K562 (cell line): ENCODE results near the gene SELENOT. TPM values are rescaled to one million over a fixed set of nuclear protein-coding genes. Genes with fewer than 3 reads are reported as not detected.
A peak's percentile ranks its signal among the peaks of the same experiment; 100 is the strongest.
"Not testable (repeated sequence)": the region's sequence is repeated elsewhere in the genome, so short reads cannot be mapped to it uniquely, and the experiment has no call there.

Experiments
- ATAC-seq: fragments of 200-7000 bp; cut with Tn5 transposase; 3 replicates; pipeline ENCODE4 v1.9.1; 2020; ENCODE audit warnings: moderate library complexity
- BruUV-seq: library from RNA; stranded (reverse); fragments of 400-500 nt; replicated peaks from 2 replicates; lab custom pipeline; 2021; lab: Mats Ljungman, UMichigan
- CTCF ChIA-PET: fragments of 300-600 bp; formaldehyde crosslinking; extraction: SDS; loops from one replicate; lab custom pipeline; 2021; ENCODE audit warnings: low intra/inter-chr PET ratio; lab: Yijun Ruan, JAX
- POLR2A ChIA-PET: fragments of 300-600, 350-650 bp; sonication (Branson Sonifier 250); formaldehyde crosslinking; extraction: SDS; loops from one replicate; lab custom pipeline; 2021; ENCODE audit warnings: antibody characterized with exemption, inconsistent platforms; lab: Yijun Ruan, JAX
- DNase-seq, 4 experiments: peaks; one replicate each; pipeline versions ENCODE4 v3.0.0 to v3.0.0-alpha.2; 2011 to 2018; ENCODE audit warnings: low spot score in 3 of 4, mixed read lengths in 3 of 4; ENCODE audit errors: extremely low read depth in 1 of 4
- FAIRE-seq: peaks from 2 replicates; lab custom pipeline; 2011; peaks lifted over from hg19 to GRCh38; lab: Jason Lieb, UNC
- H2AFZ ChIP-seq: 2 replicates; pipeline ENCODE4 v1.6.0; 2011; ENCODE audit warnings: low read depth, low read length, control low read depth, inconsistent platforms
- H3K27ac ChIP-seq: fragments of 200-600 bp; 3 replicates; pipeline ENCODE4 v1.8.0; 2011; ENCODE audit warnings: low read depth, mild to moderate bottlenecking, control low read depth, inconsistent platforms, low read length, moderate library complexity, mixed read lengths; ENCODE audit errors: extremely low read depth
- H3K27me3 ChIP-seq, 2 experiments: fragments of 300-600 bp in 1 of 2; 2 replicates in 1 of 2; 3 replicates in 1 of 2; pipeline versions ENCODE4 v1.6.0 to v1.8.0; 2011; ENCODE audit warnings: inconsistent platforms in 2 of 2, low read length in 2 of 2, mild to moderate bottlenecking in 1 of 2, mixed read lengths in 1 of 2, moderate library complexity in 1 of 2; ENCODE audit not compliant: control insufficient read depth in 2 of 2, insufficient read depth in 2 of 2
- H3K36me3 ChIP-seq: fragments of 300-600 bp; 3 replicates; pipeline ENCODE4 v1.8.0; 2011; ENCODE audit warnings: mild to moderate bottlenecking, low read length, inconsistent platforms; ENCODE audit not compliant: control insufficient read depth, insufficient read depth
- H3K4me1 ChIP-seq, 2 experiments: fragments of 200-600 bp in 1 of 2; replicated peaks in 1 of 2; 2 replicates in 1 of 2; 3 replicates in 1 of 2; pipeline versions ENCODE4 v1.5.1 to v1.8.0; 2011; ENCODE audit warnings: inconsistent platforms in 2 of 2, low read length in 2 of 2, mild to moderate bottlenecking in 1 of 2, mixed read lengths in 1 of 2, moderate library complexity in 1 of 2; ENCODE audit not compliant: control insufficient read depth in 2 of 2, insufficient read depth in 2 of 2
- H3K4me2 ChIP-seq: 2 replicates; pipeline ENCODE4 v1.6.1; 2011; ENCODE audit warnings: low read length, control low read depth, inconsistent platforms, mixed read lengths; ENCODE audit not compliant: insufficient read depth
- H3K4me3 ChIP-seq: fragments of 200-600 bp; sonication (generic), shearing (Covaris generic); 2 replicates; pipeline ENCODE4 v1.5.1; 2016; ENCODE audit warnings: control low read depth, inconsistent platforms
- H3K79me2 ChIP-seq: fragments of 200-600 bp; 3 replicates; pipeline ENCODE4 v1.8.0; 2011; ENCODE audit warnings: low read length, inconsistent platforms; ENCODE audit not compliant: control insufficient read depth, insufficient read depth
- H3K9ac ChIP-seq, 2 experiments: 2 replicates each; pipeline versions ENCODE4 v1.6.0 to v1.6.1; 2011; ENCODE audit warnings: low read depth in 2 of 2, low read length in 2 of 2, control low read depth in 1 of 2, inconsistent platforms in 1 of 2, mild to moderate bottlenecking in 1 of 2, mixed read lengths in 1 of 2; ENCODE audit not compliant: insufficient read depth in 1 of 2
- H3K9me1 ChIP-seq: one replicate; pipeline ENCODE4 v1.6.0; 2011; ENCODE audit warnings: inconsistent platforms, mild to moderate bottlenecking, low read length, moderate library complexity; ENCODE audit not compliant: control insufficient read depth, insufficient read depth
- H3K9me3 ChIP-seq: replicated peaks from 2 replicates; pipeline ENCODE4 v1.5.1; 2011; ENCODE audit warnings: low read depth, low read length, inconsistent platforms; ENCODE audit not compliant: control insufficient read depth, insufficient read depth
- H4K20me1 ChIP-seq: replicated peaks from 2 replicates; pipeline ENCODE4 v1.6.1; 2011; ENCODE audit warnings: low read length, inconsistent platforms, mixed read lengths; ENCODE audit not compliant: control insufficient read depth, insufficient read depth
- EHMT2 ChIP-seq: fragments of 450-650 bp; IDR thresholded peaks from 2 replicates; pipeline ENCODE4 v1.6.1; 2018; ENCODE audit warnings: antibody characterized with exemption
- EP400 ChIP-seq: fragments of 450-650 bp; IDR thresholded peaks from 2 replicates; pipeline ENCODE4 v1.6.1; 2017; ENCODE audit warnings: antibody characterized with exemption, mild to moderate bottlenecking, moderate library complexity
- HLTF ChIP-seq: fragments of 450-650 bp; IDR thresholded peaks from 2 replicates; pipeline ENCODE4 v1.6.1; 2016
- JUND ChIP-seq, 2 experiments: IDR thresholded peaks; 2 replicates in 1 of 2; 3 replicates in 1 of 2; pipeline ENCODE4 v1.6.1; 2011; ENCODE audit warnings: borderline replicate concordance in 2 of 2, low read depth in 2 of 2, low read length in 2 of 2, improper control_type of control experiment in 1 of 2, missing biosample characterization in 1 of 2, missing genetic modification characterization in 1 of 2, missing genetic modification reagents in 1 of 2
- KLF16 ChIP-seq: IDR thresholded peaks from 2 replicates; pipeline ENCODE4 v1.6.1; 2016; ENCODE audit warnings: antibody characterized with exemption
- NFRKB ChIP-seq: fragments of 450-650 bp; IDR thresholded peaks from 2 replicates; pipeline ENCODE4 v1.6.1; 2016; ENCODE audit warnings: low read depth
- PTBP1 ChIP-seq: fragments of 200-400 bp; formaldehyde crosslinking; IDR thresholded peaks from 2 replicates; pipeline ENCODE4 v1.6.1; 2017; ENCODE audit warnings: low read depth, low read length
- RBM15 ChIP-seq: fragments of 200-400 bp; formaldehyde crosslinking; IDR thresholded peaks from 2 replicates; pipeline ENCODE4 v1.6.1; 2018; ENCODE audit warnings: mild to moderate bottlenecking, low read length, moderate library complexity; ENCODE audit not compliant: insufficient read depth
- SMARCC2 ChIP-seq: fragments of 450-650 bp; IDR thresholded peaks from 2 replicates; pipeline ENCODE4 v1.6.1; 2017; ENCODE audit warnings: antibody characterized with exemption, moderate library complexity, mild to moderate bottlenecking, low read depth
- TEAD4 ChIP-seq, 2 experiments: sonication (generic) in 1 of 2; formaldehyde crosslinking in 1 of 2; IDR thresholded peaks; 2 replicates each; pipeline versions ENCODE4 v1.6.1 to v1.8.0; 2012 to 2022; ENCODE audit warnings: borderline replicate concordance in 1 of 2, inconsistent platforms in 1 of 2, low read length in 1 of 2, mild to moderate bottlenecking in 1 of 2, missing genetic modification reagents in 1 of 2
- ZNF551 ChIP-seq: fragments of 250-450 bp; sonication (Bioruptor Pico); IDR thresholded peaks from 2 replicates; pipeline ENCODE4 v1.5.0; 2021; ENCODE audit warnings: mild to moderate bottlenecking, moderate library complexity
- ZNF668 ChIP-seq: fragments of 250-450 bp; sonication (Bioruptor Pico); IDR thresholded peaks from 2 replicates; pipeline ENCODE4 v1.8.0; 2022; ENCODE audit warnings: mild to moderate bottlenecking, inconsistent platforms
- WGBS: fragments of 100-300 bp; shearing (Covaris generic); methylation state at CpG from one replicate; pipeline ENCODE4 v1.1.6; 2016; ENCODE audit warnings: low coverage, mixed read lengths; ENCODE audit not compliant: insufficient coverage; ENCODE audit errors: missing lambda C conversion rate; 5-methylcytosine and 5-hydroxymethylcytosine counted together
- in situ Hi-C: fragments of 300-500 bp; cut with MboI; formaldehyde crosslinking; loops from 4 replicates; pipeline ENCODE4 v1.15.0; 2018; ENCODE audit warnings: inconsistent platforms, mixed read lengths
- intact Hi-C: fragments of 100-400 bp; cut with micrococcal nuclease; formaldehyde crosslinking; loops from 2 replicates; pipeline ENCODE4 v1.14.2; 2022
- polyA plus RNA-seq, 8 experiments: library from polyadenylated mRNA; depleted of rRNA in 4 of 8; stranded (reverse) in 5 of 8; unstranded in 3 of 8; fragments of >200 nt; fragmentation: Nextera tagmentation in 2 of 8; fragmentation: Illumina TruSeq in 1 of 8; extraction: Ambion mirVana in 2 of 8; extraction: Trizol in 1 of 8; gene quantifications; 2 replicates each; pipeline versions ENCODE4 v1.2.1 to v1.2.3, GENCODE V29; 2011 to 2014; ENCODE audit warnings: inconsistent platforms in 1 of 8, missing spikeins in 1 of 8
- total RNA-seq, 7 experiments: library from RNA; depleted of rRNA in 6 of 7; stranded (reverse); fragments of >200 nt in 6 of 7; fragmentation: Illumina TruSeq in 2 of 7; extraction: Trizol in 2 of 7; gene quantifications; 2 replicates each; pipeline versions ENCODE4 v1.2.1 to v1.2.3, GENCODE V29; 2011 to 2021; ENCODE audit warnings: low replicate concordance in 1 of 7
- TF ChIP-seq, protein P1 (sequence below): fragments of 450-650 bp; formaldehyde crosslinking; IDR thresholded peaks from 2 replicates; pipeline ENCODE4 v1.4.0; 2020; ENCODE audit warnings: mild to moderate bottlenecking
- TF ChIP-seq, protein P2 (sequence below): fragments of 450-650 bp; IDR thresholded peaks from 2 replicates; pipeline ENCODE4 v1.6.1; 2018; ENCODE audit warnings: mild to moderate bottlenecking, low read depth; ENCODE audit not compliant: partially characterized antibody

The SELENOT gene
- total and polyA plus RNA-seq, 9 of the 15 experiments (the other 6 are each of a cell fraction or from before 2014, with no cell fraction given) = 33.0 to 411 (median 91.9) TPM

DNA sequence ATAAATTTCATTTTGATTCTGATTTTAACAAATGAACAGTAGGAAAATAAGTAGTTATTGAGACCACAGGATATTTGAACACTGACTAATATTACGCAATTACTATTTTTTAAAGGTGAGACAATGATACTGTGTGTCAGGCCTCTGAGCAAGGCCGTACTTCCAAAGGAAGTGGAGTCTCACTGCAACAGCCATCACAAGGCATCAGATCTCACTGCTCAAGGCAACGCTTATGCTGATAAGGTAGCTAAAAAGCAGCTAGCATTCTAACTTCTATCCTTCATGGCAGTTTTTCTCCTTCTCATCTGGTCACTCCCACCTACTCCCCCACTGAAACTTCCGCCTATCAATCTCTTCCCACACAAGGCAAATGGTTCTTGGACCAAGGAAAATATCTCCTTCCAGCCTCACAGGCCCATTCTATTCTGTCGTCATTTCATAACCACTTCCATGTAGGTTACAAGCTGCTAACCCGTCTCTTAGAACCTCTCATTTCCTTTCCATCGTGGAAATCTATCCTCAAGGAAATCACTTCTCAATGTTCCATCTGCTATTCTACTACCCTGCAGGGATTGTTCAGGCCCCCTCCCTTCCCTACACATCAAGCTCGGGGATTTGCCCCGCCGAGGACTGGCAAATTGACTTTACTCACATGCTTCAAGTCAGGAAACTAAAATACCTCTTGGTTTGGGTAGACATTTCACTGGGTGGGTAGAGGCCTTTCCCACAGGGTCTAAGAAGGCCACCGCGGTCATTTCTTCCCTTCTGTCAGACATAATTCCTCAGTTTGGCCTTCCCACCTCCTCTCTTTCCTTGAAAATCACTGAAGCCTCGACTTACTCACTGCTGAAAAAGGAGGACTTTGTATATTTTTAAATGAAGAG, 2.2 kb upstream of the SELENOT start (continued):
- TF ChIP-seq TEAD4 (IDR thresholded peaks at IDR 0.05; ENCODE audit: low read length) = peak; percentile 44
- TF ChIP-seq TEAD4 (CRISPR knock-in tag; IDR thresholded peaks at IDR 0.05; ENCODE audit: borderline replicate concordance) = not testable (repeated sequence)
- TF ChIP-seq ZNF668 (CRISPR knock-in tag) = peak; percentile 28; the same call in 1 of the 2 replicates
- TF ChIP-seq KLF16 = 0 out of 2 replicates have a peak, but pooled peaks have one; percentile 66
- peak; percentile 37; the same call in 1 of the 2 replicates for TF ChIP-seq JUND (IDR thresholded peaks at IDR 0.05; ENCODE audit: borderline replicate concordance, low read depth, low read length)
- peak; percentile 29; the same call in 1 of the 3 replicates for TF ChIP-seq JUND (tag; IDR thresholded peaks at IDR 0.05; ENCODE audit: borderline replicate concordance, low read depth, low read length)
- TF ChIP-seq, all 486 proteins: peak for 93; not testable (repeated sequence) for 393

DNA sequence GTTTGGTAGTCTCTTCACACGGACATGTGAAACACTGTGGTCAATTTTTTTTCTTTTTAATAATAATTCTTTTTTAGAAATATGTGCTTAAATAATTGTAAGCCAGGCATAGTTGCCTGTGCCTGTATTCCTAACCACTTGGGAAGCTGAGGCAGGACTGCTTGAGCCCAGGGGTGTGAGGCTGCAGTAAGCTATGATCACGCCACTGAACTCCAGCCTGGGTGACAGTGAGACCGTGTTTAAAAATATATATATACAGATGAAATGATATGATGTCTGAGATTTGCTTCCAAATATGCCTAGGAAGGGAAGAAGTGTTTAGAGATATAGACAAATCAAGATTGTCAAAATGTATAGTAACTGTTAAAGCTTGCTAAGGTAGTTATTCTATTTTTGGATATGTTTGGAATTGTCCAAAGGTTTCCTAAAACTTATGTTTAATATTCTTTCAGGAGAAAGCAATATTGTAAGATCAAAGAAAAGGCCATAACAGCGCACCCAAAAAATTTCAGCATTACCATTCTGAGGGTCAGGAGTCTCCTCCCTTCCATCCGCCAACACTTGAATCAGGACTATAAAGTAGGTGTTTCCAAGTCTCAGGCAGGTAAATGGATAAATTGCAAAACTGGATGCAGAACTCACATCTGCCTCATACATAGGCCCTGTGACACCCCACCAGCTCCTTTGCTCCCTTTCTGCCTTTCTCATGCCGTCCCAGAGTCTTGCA, 532 bp upstream of the SELENOT start:
- no peaks in the 10 kb centered on the region for H3K9me1 ChIP-seq
- peak overlapping the region; percentile 84 for H3K27ac ChIP-seq
- H3K9me3 ChIP-seq = no peaks in the 10 kb centered on the region
- peaks cover 16 to 40% of the 10 kb centered on the region in 2 experiments for H3K4me1 ChIP-seq
- no peak for FAIRE-seq
- H3K4me2 ChIP-seq = peak overlapping the region; percentile 87
- peaks cover 8% of the 10 kb centered on the region; the same call in 1 of the 2 replicates for H4K20me1 ChIP-seq
- peak; percentile 9 for ATAC-seq
- ChIA-PET POLR2A (interaction anchor here (0.6 to 2.0 kb wide), 10 partner anchors 8 to 732 kb away, joined by 3 to 9 read pairs (median 4); no protein-coding TSS in a partner anchor), CTCF (no interaction called here)
- WGBS = 2% methylated on average over 6 of the region's 6 CpGs
- intact Hi-C loops = loop anchor here (1.0 to 10.0 kb wide), 4 partner anchors 55 to 1672 kb away; partner anchors contain the start of gene ERICH6
- H3K4me3 ChIP-seq = peak overlapping the region; percentile 94
- no peaks in the 10 kb centered on the region for H3K27me3 ChIP-seq
- TSS peak; percentile 85 for BruUV-seq
- peaks cover 98% of the 10 kb centered on the region for H3K79me2 ChIP-seq
- no peak for DNase-seq
- peak overlapping the region; percentile 80 to 97 for H3K9ac ChIP-seq
- H2AFZ ChIP-seq = peak overlapping the region; percentile 80
- in situ Hi-C loops = no loop called here
- peaks cover 15% of the 10 kb centered on the region for H3K36me3 ChIP-seq
- TF ChIP-seq NFRKB = peak; percentile 98; the same call in 1 of the 2 replicates
- TF ChIP-seq ZNF551 (CRISPR knock-in tag) = no peak
- TF ChIP-seq HLTF = peak; percentile 87
- TF ChIP-seq, protein P1, sequence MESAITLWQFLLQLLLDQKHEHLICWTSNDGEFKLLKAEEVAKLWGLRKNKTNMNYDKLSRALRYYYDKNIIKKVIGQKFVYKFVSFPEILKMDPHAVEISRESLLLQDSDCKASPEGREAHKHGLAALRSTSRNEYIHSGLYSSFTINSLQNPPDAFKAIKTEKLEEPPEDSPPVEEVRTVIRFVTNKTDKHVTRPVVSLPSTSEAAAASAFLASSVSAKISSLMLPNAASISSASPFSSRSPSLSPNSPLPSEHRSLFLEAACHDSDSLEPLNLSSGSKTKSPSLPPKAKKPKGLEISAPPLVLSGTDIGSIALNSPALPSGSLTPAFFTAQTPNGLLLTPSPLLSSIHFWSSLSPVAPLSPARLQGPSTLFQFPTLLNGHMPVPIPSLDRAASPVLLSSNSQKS (CRISPR knock-in tag) = no peak
- TF ChIP-seq PTBP1 = no peak
- no peak for TF ChIP-seq JUND (IDR thresholded peaks at IDR 0.05; ENCODE audit: borderline replicate concordance, low read depth, low read length)
- TF ChIP-seq JUND (tag; IDR thresholded peaks at IDR 0.05; ENCODE audit: borderline replicate concordance, low read depth, low read length) = peak; percentile 59; the same call in 1 of the 3 replicates
- TF ChIP-seq RBM15 = no peak
- TF ChIP-seq, protein P2, sequence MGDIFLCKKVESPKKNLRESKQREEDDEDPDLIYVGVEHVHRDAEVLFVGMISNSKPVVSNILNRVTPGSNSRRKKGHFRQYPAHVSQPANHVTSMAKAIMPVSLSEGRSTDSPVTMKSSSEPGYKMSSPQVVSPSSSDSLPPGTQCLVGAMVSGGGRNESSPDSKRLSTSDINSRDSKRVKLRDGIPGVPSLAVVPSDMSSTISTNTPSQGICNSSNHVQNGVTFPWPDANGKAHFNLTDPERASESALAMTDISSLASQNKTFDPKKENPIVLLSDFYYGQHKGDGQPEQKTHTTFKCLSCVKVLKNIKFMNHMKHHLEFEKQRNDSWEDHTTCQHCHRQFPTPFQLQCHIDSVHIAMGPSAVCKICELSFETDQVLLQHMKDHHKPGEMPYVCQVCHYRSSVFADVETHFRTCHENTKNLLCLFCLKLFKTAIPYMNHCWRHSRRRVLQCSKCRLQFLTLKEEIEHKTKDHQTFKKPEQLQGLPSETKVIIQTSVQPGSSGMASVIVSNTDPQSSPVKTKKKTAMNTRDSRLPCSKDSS = no peak
- TF ChIP-seq EP400 = peak; percentile 76; the same call in 1 of the 2 replicates
- peak; percentile 66 for TF ChIP-seq EHMT2
- 0 out of 2 replicates have a peak, but pooled peaks have one; percentile 29 for TF ChIP-seq SMARCC2
